Head of caudate nucleus (tissue), 42 donors: ENCODE data around the gene PRDM11.

Source experiments
- DNase-seq, 42 donors: peaks; one replicate each; pipeline versions ENCODE4 v3.0.0 to v3.0.0-alpha.2; 2020 to 2021; ENCODE audit warnings: mixed read lengths in 7 of 42
- intact Hi-C: fragments of 100-400 bp; cut with DNase I; formaldehyde crosslinking; loops from one replicate; pipeline ENCODE4 v1.15.0; 2022

The PRDM11 gene

GRCh38 chr11:45181889-45182550 is 35.6 kb downstream of the PRDM11 start:
- intact Hi-C loops, result no loop called here
- no peak for DNase-seq

DNA sequence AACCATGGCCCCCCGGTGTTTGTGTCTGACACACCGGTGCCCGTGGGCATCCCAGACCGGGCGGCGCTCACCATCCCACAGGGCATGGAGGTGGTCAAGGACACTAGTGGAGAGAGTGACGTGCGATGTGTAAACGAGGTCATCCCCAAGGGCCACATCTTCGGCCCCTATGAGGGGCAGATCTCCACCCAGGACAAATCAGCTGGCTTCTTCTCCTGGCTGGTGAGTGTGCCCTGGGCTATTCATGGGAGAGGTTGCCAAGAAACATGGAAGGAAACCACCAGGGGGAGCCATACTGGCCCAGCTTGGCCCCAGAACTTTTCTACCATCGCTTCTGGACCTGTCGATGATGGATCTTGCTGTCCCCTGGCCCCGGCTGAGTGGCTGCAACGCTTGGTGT is 36.5 kb downstream of the PRDM11 start:
- peak in 19 of 42 donors; percentile 28 to 70 (median 45) for DNase-seq
- intact Hi-C loops, result no loop called here

- intact Hi-C loops, result no loop called here
- no peak for DNase-seq
These were observed 38.2 kb downstream of the PRDM11 start for GRCh38 chr11:45184640-45185039.

DNA sequence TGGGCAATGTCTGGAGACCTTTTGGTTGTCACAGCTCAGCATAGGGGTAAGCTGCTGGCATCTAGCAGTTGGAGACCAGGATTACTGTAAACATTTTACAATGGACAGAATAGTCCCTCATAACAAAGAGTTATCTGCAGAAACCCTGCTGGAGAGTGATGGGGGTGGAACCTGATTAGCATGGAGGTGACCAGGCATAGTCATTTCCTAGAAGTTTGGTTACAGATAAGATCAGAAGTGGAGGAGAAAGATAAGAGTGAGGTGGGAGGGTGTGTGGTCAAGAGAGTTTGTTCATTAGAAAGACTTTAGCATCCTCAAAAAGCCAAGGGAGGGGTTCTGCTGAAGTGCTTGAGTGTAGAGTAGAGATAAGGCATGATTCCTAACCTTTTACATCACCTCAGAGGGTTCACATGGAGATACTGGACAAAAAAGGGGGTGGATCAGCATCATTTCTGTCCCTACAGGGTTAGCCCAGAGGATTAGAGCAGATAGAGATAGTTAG is 38.8 kb downstream of the PRDM11 start:
- no peak for DNase-seq
- intact Hi-C loops, result no loop called here

GRCh38 chr11:45187375-45187774 is 40.9 kb downstream of the PRDM11 start:
- intact Hi-C loops, result no loop called here
- no peak for DNase-seq

- no peak for DNase-seq
- intact Hi-C loops, result no loop called here
These were observed 41.7 kb downstream of the PRDM11 start for GRCh38 chr11:45188127-45188526.

GRCh38 chr11:45189230-45189629 is 42.8 kb downstream of the PRDM11 start:
- DNase-seq, result no peak
- intact Hi-C loops, result no loop called here

GRCh38 chr11:45193695-45194094 is 47.3 kb downstream of the PRDM11 start:
- DNase-seq, result no peak
- intact Hi-C loops, result no loop called here

DNA sequence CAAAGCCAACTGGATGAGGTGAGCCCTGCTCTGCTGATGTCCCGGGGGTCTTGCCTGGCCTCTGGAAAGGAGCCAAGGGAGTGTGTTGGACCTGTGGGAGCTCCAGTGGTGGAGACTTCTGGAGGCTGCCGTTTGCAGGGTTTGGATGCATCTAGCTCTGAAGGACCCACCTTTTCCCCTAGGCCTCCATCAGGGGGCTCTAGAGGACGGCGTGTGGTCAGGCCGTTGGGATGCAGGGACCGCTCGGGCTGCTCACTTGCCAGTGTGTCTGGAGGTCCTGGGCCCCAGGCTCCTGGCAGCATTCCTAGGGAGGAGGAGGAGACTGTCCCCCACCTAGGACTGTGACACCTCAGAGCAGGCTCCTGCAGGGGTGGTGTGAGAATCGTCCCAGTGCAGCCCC is 58.3 kb downstream of the PRDM11 start:
- no peak for DNase-seq

DNA sequence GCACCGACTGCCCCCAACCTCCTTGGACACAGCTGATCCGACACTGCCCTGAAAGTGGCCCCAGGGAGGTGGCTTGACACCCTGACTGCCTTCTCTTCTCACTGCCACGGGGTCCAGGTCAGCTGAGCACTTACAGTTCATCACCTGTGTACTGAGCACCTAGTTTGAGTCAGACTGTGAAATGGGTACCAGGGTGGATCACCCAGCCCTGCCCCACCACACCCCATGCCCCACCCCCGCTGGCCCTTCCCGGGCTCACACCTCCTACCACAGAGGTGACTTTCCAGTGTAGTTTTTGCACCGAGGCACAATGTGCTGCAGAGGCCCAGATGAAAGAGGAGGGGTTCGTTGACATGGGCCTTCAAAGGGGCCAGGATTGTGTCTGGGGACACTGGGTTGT is 59.5 kb downstream of the PRDM11 start:
- intact Hi-C loops, result no loop called here
- no peak for DNase-seq

More for the DNA sequence above, 58.3 kb downstream of the PRDM11 start:
- intact Hi-C loops, result no loop called here

GRCh38 chr11:45208135-45208534 is 61.7 kb downstream of the PRDM11 start:
- intact Hi-C loops, result no loop called here
- no peak for DNase-seq

GRCh38 chr11:45209000-45209879 is 62.8 kb downstream of the PRDM11 start:
- intact Hi-C loops, result no loop called here
- peak in 1 of 42 donors; percentile 19 for DNase-seq

DNA sequence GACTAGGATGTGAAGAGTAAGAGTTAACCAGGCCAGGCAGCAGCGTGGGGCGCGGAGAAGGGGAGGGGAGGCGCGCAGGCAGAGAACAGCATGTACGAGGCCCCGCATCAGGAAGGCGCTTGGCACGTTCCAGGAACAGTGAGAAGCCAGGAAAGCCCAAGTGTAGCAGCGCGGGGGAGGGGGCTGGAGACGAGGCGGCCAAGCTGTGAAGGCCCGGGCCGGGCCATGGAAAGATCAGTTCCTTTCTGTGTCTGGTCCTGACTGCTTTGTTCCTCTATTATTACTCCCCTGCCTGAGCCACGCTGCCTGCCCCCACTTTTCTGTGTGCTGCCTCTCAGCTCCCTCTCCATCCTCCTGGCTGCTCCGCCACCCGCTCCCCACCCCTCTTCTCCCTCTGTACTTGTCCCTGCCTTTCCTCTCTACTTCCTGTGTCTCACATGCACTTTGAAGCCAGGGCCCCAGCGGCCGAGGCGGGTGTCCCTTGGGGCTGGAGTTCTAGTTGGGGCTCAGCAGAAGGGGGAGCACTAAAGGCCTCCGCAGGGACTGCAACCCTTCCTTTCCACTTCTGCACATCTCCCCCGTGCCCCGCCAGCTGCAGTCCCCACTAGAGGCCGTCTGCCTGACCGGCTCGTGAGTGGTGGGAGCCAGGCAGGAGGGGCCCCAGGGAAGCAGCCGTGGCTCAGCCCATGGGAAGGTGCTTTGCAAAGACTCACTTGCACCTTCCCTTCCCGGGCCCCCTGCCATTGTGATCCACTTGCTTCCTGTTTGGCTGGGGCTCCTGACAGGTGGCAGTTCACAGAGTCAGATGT is 63.7 kb downstream of the PRDM11 start:
- intact Hi-C loops, result no loop called here
- peak; percentile 40 to 86 (median 69) for DNase-seq

DNA sequence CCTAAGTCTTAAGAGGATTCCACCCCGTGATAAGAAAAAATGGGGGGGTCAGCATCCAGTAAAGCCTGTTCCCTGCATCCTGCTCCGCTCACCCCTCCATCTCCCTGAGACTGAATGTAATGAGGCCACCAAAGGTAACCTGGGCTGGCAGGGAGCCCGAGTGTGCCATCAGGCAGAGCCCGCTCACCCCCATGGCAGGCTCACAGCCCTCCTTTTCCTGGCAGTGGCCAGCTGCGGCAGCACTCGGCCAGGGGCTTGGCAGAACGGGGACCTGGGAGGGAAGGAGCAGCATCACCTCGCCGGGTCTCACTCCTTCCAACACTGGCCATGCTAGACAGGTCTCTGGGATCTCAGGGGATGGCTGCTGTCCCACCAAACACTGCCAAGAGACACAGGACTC is 64.4 kb downstream of the PRDM11 start:
- DNase-seq, result no peak
- intact Hi-C loops, result no loop called here

GRCh38 chr11:45211732-45212131 is 65.3 kb downstream of the PRDM11 start:
- no peak for DNase-seq
- intact Hi-C loops, result no loop called here

DNA sequence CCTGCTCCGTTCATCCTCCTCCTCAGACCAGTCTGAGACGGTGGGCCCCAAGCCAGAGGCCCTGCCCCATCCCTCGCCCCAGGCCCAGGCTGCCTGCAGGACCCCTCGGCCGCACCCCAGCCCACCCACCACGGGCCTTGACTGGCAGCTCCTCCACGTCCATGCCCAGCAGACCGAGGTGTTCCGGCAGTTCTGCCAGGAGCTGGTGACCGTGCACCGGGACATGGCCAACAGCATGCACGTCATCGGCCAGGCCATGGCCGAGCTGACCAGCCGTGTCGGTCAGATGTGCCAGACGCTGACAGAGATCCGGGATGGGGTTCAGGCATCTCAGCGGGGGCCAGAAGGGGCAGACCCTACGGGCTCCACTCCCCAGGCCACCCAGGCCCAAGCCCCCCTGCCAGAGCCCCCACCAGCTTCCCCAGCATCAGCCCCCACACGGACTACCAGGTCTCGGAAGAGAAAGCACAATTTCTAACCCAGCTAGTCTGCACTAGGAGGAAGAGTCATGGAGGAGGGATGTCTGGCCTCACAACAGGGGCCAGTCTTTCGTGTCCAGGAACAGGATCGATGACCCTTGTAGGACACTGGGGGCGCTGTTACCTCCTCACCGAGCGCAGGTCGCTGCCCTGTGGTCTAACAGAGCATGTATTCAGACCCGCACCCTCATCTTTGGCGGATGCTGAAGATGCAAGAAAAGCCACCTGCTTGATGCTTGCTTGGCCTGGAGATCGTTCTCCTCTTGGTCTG is 66.3 kb downstream of the PRDM11 start:
- intact Hi-C loops, result no loop called here
- no peak for DNase-seq

DNA sequence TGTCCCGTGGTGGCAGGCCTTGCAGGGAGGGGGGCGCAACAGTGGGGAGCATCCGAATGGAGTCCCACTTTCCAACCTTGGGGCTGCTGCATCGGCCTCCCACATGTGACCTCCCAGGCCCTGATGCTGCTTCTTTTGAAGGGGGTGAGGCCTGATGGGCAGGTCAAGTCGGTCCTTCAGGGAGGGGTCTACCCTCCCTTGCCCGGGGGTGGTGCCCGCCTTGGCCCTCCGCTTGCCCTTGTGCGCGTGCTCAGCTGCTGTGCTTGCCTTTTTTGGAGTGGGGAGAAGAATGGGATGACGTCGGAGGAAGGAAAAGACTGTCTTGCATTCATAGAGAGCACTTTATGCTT is 66.9 kb downstream of the PRDM11 start:
- DNase-seq, result no peak
- intact Hi-C loops, result no loop called here

DNA sequence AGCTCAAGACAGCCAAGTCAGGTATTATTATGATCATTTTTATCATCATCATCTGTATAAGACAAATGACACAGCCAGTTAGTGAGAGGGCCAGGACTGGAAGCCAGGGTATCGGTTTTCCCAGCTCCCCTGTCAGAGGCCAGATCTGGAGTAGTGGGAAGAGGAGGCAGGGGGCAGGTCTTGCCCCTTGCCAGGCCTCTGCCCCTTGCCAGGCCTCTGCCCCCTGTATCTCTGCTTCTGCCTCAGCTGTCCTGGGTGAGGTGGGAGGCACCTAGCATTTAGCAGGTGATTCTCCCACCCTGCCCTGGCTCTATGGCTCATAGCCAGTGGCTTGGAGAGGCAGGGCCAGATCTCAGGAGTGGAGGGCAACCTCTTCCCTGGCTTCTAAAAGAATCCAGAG is 67.3 kb downstream of the PRDM11 start:
- DNase-seq, result no peak
- intact Hi-C loops, result no loop called here
